Measurements from ENCODE around the gene FHIP1A.
"Not testable (repeated sequence)": the region's sequence is repeated elsewhere in the genome, so short reads cannot be mapped to it uniquely, and the experiment has no call there.

Gene FHIP1A

GRCh38 chr4:151389311-151389710 is 19.7 kb upstream of the FHIP1A start:
- no peak overlapping the region for H3K4me3 ChIP-seq (ENCODE audit: low read length)
- no peak for DNase-seq (ENCODE audit: low read depth)
- no peak for TF ChIP-seq CTCF (conservative IDR thresholded peaks at IDR 0.05; ENCODE audit: low read depth, low read length)

GRCh38 chr4:151389799-151390198 is 19.2 kb upstream of the FHIP1A start:
- H3K4me3 ChIP-seq (ENCODE audit: low read length); DNase-seq (ENCODE audit: low read depth): not testable (repeated sequence)

- DNase-seq (ENCODE audit: low read depth), result no peak
- no peak for TF ChIP-seq CTCF (conservative IDR thresholded peaks at IDR 0.05; ENCODE audit: low read depth, low read length)
- H3K4me3 ChIP-seq (ENCODE audit: low read length), result no peak overlapping the region
Measured at GRCh38 chr4:151395873-151396272, 13.1 kb upstream of the FHIP1A start.

GRCh38 chr4:151400343-151400742 is 8.6 kb upstream of the FHIP1A start:
- H3K4me3 ChIP-seq (ENCODE audit: low read length), result no peak overlapping the region
- DNase-seq (ENCODE audit: low read depth), result no peak
- no peak for TF ChIP-seq CTCF (conservative IDR thresholded peaks at IDR 0.05; ENCODE audit: low read depth, low read length)

GRCh38 chr4:151401739-151402138 is 7.2 kb upstream of the FHIP1A start:
- no peak for TF ChIP-seq CTCF (conservative IDR thresholded peaks at IDR 0.05; ENCODE audit: low read depth, low read length)
- DNase-seq (ENCODE audit: low read depth), result no peak
- no peak overlapping the region for H3K4me3 ChIP-seq (ENCODE audit: low read length)

GRCh38 chr4:151402145-151402865 is 6.7 kb upstream of the FHIP1A start:
- no peak overlapping the region for H3K4me3 ChIP-seq (ENCODE audit: low read length)
- no peak for DNase-seq (ENCODE audit: low read depth)
- no peak for TF ChIP-seq CTCF (conservative IDR thresholded peaks at IDR 0.05; ENCODE audit: low read depth, low read length)

GRCh38 chr4:151403656-151404055 is 5.3 kb upstream of the FHIP1A start:
- DNase-seq (ENCODE audit: low read depth), result no peak
- no peak for TF ChIP-seq CTCF (conservative IDR thresholded peaks at IDR 0.05; ENCODE audit: low read depth, low read length)
- no peak overlapping the region for H3K4me3 ChIP-seq (ENCODE audit: low read length)

GRCh38 chr4:151404802-151405201 is 4.2 kb upstream of the FHIP1A start:
- H3K4me3 ChIP-seq (ENCODE audit: low read length); DNase-seq (ENCODE audit: low read depth): not testable (repeated sequence)
